GM18867 (cell line): ENCODE measurements around the gene SS18.
A peak's percentile ranks its signal among the peaks of the same experiment; 100 is the strongest.
"Not testable (repeated sequence)": the region's sequence is repeated elsewhere in the genome, so short reads cannot be mapped to it uniquely, and the experiment has no call there.

Experiments
- ATAC-seq: cut with Tn5 transposase; IDR thresholded peaks from one replicate; pipeline ENCODE4 v1.9.1; 2021; ENCODE audit warnings: mild to moderate bottlenecking, moderate library complexity; ENCODE audit not compliant: unreplicated experiment

The SS18 gene

GRCh38 chr18:26090130-26091046 is at the start of gene SS18:
Gene SS18 (minus strand): TSS chr18:26090613. CDS start chr18:26090569, 44 bp downstream.
- peak; percentile 78 for ATAC-seq

- no peak for ATAC-seq
These were observed 45.1 kb upstream of the SS18 start for GRCh38 chr18:26135548-26135947.

- ATAC-seq: no peak
These were observed 43.7 kb upstream of the SS18 start for GRCh38 chr18:26134107-26134506.

- ATAC-seq: no peak
These were observed 43.2 kb upstream of the SS18 start, which contains the start of gene PSMA8 for GRCh38 chr18:26133652-26134051. Gene PSMA8 (plus strand): TSS chr18:26133869. CDS start chr18:26133966, 97 bp downstream.

GRCh38 chr18:26128192-26128591 is 37.8 kb upstream of the SS18 start:
- not testable (repeated sequence) for ATAC-seq

- no peak for ATAC-seq
These were observed 37.4 kb upstream of the SS18 start for GRCh38 chr18:26127786-26128185.

- ATAC-seq: not testable (repeated sequence)
These were observed 31.6 kb upstream of the SS18 start for GRCh38 chr18:26121994-26122393.

GRCh38 chr18:26121476-26121875 is 31.1 kb upstream of the SS18 start:
- ATAC-seq: no peak

- no peak for ATAC-seq
These were observed 28.8 kb upstream of the SS18 start for GRCh38 chr18:26119246-26119645.

GRCh38 chr18:26104035-26104434 is 13.6 kb upstream of the SS18 start:
- ATAC-seq: no peak

- no peak for ATAC-seq
These were observed 13.2 kb upstream of the SS18 start for GRCh38 chr18:26103579-26103978.

GRCh38 chr18:26097563-26097962 is 7.2 kb upstream of the SS18 start:
- ATAC-seq: no peak

GRCh38 chr18:26096852-26097251 is 6.4 kb upstream of the SS18 start:
- ATAC-seq: no peak

GRCh38 chr18:26091047-26091630 is 726 bp upstream of the SS18 start:
- ATAC-seq: peak; percentile 55

- ATAC-seq: peak; percentile 17
These were observed 902 bp downstream of the SS18 start for GRCh38 chr18:26089293-26090129.

GRCh38 chr18:26088487-26088886 is 1.9 kb downstream of the SS18 start:
- ATAC-seq: no peak

GRCh38 chr18:26086959-26087358 is 3.5 kb downstream of the SS18 start:
- no peak for ATAC-seq

- no peak for ATAC-seq
These were observed 5.4 kb downstream of the SS18 start for GRCh38 chr18:26085056-26085455.

GRCh38 chr18:26083099-26083498 is 7.3 kb downstream of the SS18 start:
- ATAC-seq: no peak

GRCh38 chr18:26082475-26082874 is 7.9 kb downstream of the SS18 start:
- no peak for ATAC-seq

- no peak for ATAC-seq
These were observed 16.2 kb downstream of the SS18 start for GRCh38 chr18:26074246-26074645.
